Glutamatergic neuron (in vitro differentiated cells): Measurements from ENCODE around the gene DCDC2C. TPM values are rescaled to one million over a fixed set of nuclear protein-coding genes. Genes with fewer than 3 reads are reported as not detected.

Experiments used
- DNase-seq: peaks from one replicate; pipeline ENCODE4 v3.0.0; 2022
- H3K27ac Mint-ChIP-seq: one replicate; pipeline ENCODE4 v1.8.0; 2020; ENCODE audit warnings: mild to moderate bottlenecking, mixed read lengths, inconsistent platforms; ENCODE audit not compliant: unreplicated experiment
- H3K27me3 Mint-ChIP-seq: one replicate; pipeline ENCODE4 v1.8.0; 2020; ENCODE audit warnings: mild to moderate bottlenecking, moderate library complexity, mixed read lengths, inconsistent platforms; ENCODE audit not compliant: unreplicated experiment
- H3K36me3 Mint-ChIP-seq: one replicate; pipeline ENCODE4 v1.8.0; 2020; ENCODE audit warnings: mild to moderate bottlenecking, mixed read lengths, inconsistent platforms; ENCODE audit not compliant: unreplicated experiment
- H3K4me1 Mint-ChIP-seq: one replicate; pipeline ENCODE4 v1.8.0; 2020; ENCODE audit warnings: mild to moderate bottlenecking, low read depth, mixed read lengths, inconsistent platforms; ENCODE audit not compliant: unreplicated experiment
- H3K4me3 Mint-ChIP-seq: one replicate; pipeline ENCODE4 v1.8.0; 2020; ENCODE audit warnings: mild to moderate bottlenecking, mixed read lengths, inconsistent platforms; ENCODE audit not compliant: unreplicated experiment
- H3K9me3 Mint-ChIP-seq: one replicate; pipeline ENCODE4 v1.8.0; 2020; ENCODE audit warnings: mild to moderate bottlenecking, moderate library complexity, mixed read lengths, inconsistent platforms; ENCODE audit not compliant: unreplicated experiment
- total RNA-seq: library from RNA; stranded (reverse); fragmentation: NEBNext Ultra II Directional; extraction: Animal tissue kit (Norgen Biotek cat#: 25700); gene quantifications from one replicate; pipeline ENCODE4 v1.2.1, GENCODE V29; 2021; ENCODE audit not compliant: unreplicated experiment
- TF ChIP-seq, protein P1 (sequence below): fragments of 200-600 bp; sonication (generic); IDR thresholded peaks from one replicate; pipeline ENCODE4 v1.5.0; 2021; ENCODE audit not compliant: partially characterized antibody, unreplicated experiment

DCDC2C gene
- total RNA-seq, 1 donor from 2014 or later = not detected

- Mint-ChIP-seq H3K9me3 (peaks cover 5% of the 10 kb centered on the region), H3K4me3 (no peak overlapping the region), H3K4me1 (peaks cover 5% of the 10 kb centered on the region), H3K27me3 (peaks cover 13% of the 10 kb centered on the region), H3K27ac (no peak overlapping the region), H3K36me3 (peaks cover 14% of the 10 kb centered on the region)
- peak; percentile 34 for DNase-seq
- TF ChIP-seq, protein P1, sequence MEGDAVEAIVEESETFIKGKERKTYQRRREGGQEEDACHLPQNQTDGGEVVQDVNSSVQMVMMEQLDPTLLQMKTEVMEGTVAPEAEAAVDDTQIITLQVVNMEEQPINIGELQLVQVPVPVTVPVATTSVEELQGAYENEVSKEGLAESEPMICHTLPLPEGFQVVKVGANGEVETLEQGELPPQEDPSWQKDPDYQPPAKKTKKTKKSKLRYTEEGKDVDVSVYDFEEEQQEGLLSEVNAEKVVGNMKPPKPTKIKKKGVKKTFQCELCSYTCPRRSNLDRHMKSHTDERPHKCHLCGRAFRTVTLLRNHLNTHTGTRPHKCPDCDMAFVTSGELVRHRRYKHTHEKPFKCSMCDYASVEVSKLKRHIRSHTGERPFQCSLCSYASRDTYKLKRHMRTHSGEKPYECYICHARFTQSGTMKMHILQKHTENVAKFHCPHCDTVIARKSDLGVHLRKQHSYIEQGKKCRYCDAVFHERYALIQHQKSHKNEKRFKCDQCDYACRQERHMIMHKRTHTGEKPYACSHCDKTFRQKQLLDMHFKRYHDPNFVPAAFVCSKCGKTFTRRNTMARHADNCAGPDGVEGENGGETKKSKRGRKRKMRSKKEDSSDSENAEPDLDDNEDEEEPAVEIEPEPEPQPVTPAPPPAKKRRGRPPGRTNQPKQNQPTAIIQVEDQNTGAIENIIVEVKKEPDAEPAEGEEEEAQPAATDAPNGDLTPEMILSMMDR = no peak
Observed at GRCh38 chr2:3703757-3704355, 481 bp downstream of the DCDC2C start.

- Mint-ChIP-seq H3K4me3 (peak overlapping the region; percentile 35), H3K36me3 (peaks cover 14% of the 10 kb centered on the region), H3K9me3 (peaks cover 5% of the 10 kb centered on the region), H3K27ac (no peak overlapping the region), H3K27me3 (peaks cover 13% of the 10 kb centered on the region), H3K4me1 (peaks cover 5% of the 10 kb centered on the region)
- DNase-seq = no peak
- TF ChIP-seq, protein P1 = no peak
Observed at GRCh38 chr2:3704692-3705091, 1.3 kb downstream of the DCDC2C start.

- H3K36me3 Mint-ChIP-seq = peaks cover 14% of the 10 kb centered on the region
- H3K4me3 Mint-ChIP-seq = no peak overlapping the region
- H3K27ac Mint-ChIP-seq = no peak overlapping the region
- H3K27me3 Mint-ChIP-seq = peaks cover 13% of the 10 kb centered on the region
- peaks cover 5% of the 10 kb centered on the region for H3K4me1 Mint-ChIP-seq
- DNase-seq = no peak
- TF ChIP-seq, protein P1 = no peak
- peaks cover 5% of the 10 kb centered on the region for H3K9me3 Mint-ChIP-seq
Observed at GRCh38 chr2:3705782-3706181, 2.4 kb downstream of the DCDC2C start.

DNA sequence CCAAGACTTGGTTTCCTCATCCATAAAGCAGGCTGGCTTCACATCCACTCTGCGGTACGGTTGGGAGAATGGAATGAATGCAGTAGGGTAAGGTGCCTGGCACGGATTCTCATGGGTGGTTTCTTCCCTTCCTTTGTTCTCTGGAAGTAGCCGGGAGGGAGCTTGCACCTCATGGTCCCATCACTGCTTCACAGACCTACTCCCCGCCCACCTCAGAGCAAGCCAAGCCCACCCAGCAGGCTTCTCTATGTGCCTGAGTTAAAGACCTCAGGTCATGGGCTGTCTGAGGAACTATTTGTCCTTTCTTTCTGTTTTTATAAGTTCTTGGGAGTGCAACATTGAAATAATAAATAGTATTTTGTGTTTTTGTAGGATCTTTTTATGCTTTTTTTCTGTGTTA, 3.5 kb downstream of the DCDC2C start:
- peaks cover 13% of the 10 kb centered on the region for H3K27me3 Mint-ChIP-seq
- peaks cover 5% of the 10 kb centered on the region for H3K4me1 Mint-ChIP-seq
- peaks cover 14% of the 10 kb centered on the region for H3K36me3 Mint-ChIP-seq
- H3K4me3 Mint-ChIP-seq = no peak overlapping the region
- no peak overlapping the region for H3K27ac Mint-ChIP-seq
- TF ChIP-seq, protein P1 = no peak
- no peak for DNase-seq
- peaks cover 7% of the 10 kb centered on the region for H3K9me3 Mint-ChIP-seq

DNA sequence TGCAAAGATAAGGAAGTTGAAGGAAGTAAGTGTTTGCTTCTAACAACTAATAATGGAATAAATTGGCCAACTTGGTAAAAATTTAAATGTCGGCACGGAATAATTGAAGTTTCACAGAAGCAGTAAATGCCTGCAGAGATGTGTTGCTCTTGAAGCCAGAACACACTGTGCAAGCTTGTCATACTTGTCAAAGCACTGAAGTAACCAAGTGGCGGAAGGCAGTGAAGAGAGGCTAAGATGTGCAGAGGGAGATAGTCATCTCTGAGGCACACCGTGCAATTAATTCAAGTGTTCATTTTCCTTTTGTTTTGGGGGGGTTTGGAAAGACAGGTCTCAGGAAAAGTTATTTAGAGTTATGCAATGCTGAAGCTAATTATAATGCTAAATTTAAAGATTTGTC, 5.2 kb downstream of the DCDC2C start:
- Mint-ChIP-seq H3K36me3 (peaks cover 5% of the 10 kb centered on the region), H3K4me3 (no peak overlapping the region), H3K27ac (no peak overlapping the region), H3K9me3 (peaks cover 4% of the 10 kb centered on the region), H3K4me1 (peaks cover 3% of the 10 kb centered on the region), H3K27me3 (peaks cover 5% of the 10 kb centered on the region)
- TF ChIP-seq, protein P1 = no peak
- no peak for DNase-seq
